PFSK-1 (cell line): Measurements from ENCODE around the gene AIP.

Experiments used
- FOXP2 ChIP-seq: optimal IDR thresholded peaks from 2 replicates; pipeline ENCODE3; 2011; ENCODE audit warnings: borderline replicate concordance, control low read depth, inconsistent platforms; ENCODE audit not compliant: insufficient read depth; ENCODE audit errors: extremely low read length, extremely low read depth
- POLR2AphosphoS5 ChIP-seq: IDR thresholded peaks from 2 replicates; pipeline ENCODE4 v1.6.1; 2012; ENCODE audit warnings: low read depth, mild to moderate bottlenecking, control low read depth, low read length, moderate library complexity
- SIN3A ChIP-seq: IDR thresholded peaks from 2 replicates; pipeline ENCODE4 v1.6.1; 2012; ENCODE audit warnings: mild to moderate bottlenecking, low read length, moderate library complexity, borderline replicate concordance; ENCODE audit not compliant: insufficient read depth
- TAF1 ChIP-seq: IDR thresholded peaks from 2 replicates; pipeline ENCODE4 v1.6.1; 2012; ENCODE audit warnings: low read length, control low read depth, borderline replicate concordance; ENCODE audit not compliant: insufficient read depth
- TF ChIP-seq, protein P1 (sequence below), 2 experiments: IDR thresholded peaks; 2 replicates each; pipeline versions ENCODE4 v1.6.1 to v1.8.0; 2011 to 2012; ENCODE audit warnings: low read depth in 2 of 2, low read length in 2 of 2, control low read depth in 1 of 2, inconsistent platforms in 1 of 2, mild to moderate bottlenecking in 1 of 2, moderate library complexity in 1 of 2; ENCODE audit not compliant: insufficient read depth in 1 of 2

Gene AIP

DNA sequence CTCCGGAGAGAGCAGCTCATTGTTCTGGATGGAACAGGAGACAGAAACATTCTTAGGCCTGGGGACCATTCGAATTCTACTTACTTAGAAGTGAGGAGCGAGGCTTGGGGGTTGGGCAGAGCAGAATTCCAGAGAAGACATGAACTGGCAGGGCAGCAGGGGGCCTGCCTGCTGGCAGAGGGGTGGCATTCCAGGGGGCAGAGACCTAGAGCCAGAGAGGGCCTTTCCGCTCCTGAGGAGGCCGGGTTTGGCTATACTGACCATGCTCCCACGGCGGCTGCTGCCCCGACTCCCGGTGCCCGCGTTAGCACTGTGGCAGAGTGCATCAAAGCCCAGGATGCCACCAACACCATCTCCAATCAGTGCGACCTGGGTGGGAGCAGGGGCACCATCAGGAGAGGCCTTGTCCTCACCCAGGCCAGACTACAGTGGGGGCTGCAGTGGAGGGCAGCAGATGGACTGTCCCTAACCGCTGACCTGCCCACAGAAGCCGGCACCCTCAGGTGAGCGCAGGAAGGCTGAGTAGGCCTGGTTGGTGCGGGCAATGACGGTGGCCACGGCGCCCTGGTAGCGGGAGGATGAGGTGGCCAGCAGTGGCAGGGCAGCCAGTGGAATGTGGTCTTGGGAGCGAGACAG lies 14.9 kb downstream of the AIP start:
- TF ChIP-seq FOXP2 (no peak), SIN3A (no peak), TAF1 (no peak), POLR2AphosphoS5 (no peak)
- TF ChIP-seq, protein P1, sequence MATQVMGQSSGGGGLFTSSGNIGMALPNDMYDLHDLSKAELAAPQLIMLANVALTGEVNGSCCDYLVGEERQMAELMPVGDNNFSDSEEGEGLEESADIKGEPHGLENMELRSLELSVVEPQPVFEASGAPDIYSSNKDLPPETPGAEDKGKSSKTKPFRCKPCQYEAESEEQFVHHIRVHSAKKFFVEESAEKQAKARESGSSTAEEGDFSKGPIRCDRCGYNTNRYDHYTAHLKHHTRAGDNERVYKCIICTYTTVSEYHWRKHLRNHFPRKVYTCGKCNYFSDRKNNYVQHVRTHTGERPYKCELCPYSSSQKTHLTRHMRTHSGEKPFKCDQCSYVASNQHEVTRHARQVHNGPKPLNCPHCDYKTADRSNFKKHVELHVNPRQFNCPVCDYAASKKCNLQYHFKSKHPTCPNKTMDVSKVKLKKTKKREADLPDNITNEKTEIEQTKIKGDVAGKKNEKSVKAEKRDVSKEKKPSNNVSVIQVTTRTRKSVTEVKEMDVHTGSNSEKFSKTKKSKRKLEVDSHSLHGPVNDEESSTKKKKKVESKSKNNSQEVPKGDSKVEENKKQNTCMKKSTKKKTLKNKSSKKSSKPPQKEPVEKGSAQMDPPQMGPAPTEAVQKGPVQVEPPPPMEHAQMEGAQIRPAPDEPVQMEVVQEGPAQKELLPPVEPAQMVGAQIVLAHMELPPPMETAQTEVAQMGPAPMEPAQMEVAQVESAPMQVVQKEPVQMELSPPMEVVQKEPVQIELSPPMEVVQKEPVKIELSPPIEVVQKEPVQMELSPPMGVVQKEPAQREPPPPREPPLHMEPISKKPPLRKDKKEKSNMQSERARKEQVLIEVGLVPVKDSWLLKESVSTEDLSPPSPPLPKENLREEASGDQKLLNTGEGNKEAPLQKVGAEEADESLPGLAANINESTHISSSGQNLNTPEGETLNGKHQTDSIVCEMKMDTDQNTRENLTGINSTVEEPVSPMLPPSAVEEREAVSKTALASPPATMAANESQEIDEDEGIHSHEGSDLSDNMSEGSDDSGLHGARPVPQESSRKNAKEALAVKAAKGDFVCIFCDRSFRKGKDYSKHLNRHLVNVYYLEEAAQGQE (IDR thresholded peaks at IDR 0.05; ENCODE audit: insufficient read depth in 1 of 2, low read depth in 2 of 2, low read length in 2 of 2), result no peak

- TF ChIP-seq TAF1, result no peak
- TF ChIP-seq FOXP2, result no peak
- TF ChIP-seq, protein P1 (IDR thresholded peaks at IDR 0.05; ENCODE audit: insufficient read depth in 1 of 2, low read depth in 2 of 2, low read length in 2 of 2), result no peak
- TF ChIP-seq SIN3A, result no peak
Observed at GRCh38 chr11:67498544-67498972, 15.7 kb downstream of the AIP start.

DNA sequence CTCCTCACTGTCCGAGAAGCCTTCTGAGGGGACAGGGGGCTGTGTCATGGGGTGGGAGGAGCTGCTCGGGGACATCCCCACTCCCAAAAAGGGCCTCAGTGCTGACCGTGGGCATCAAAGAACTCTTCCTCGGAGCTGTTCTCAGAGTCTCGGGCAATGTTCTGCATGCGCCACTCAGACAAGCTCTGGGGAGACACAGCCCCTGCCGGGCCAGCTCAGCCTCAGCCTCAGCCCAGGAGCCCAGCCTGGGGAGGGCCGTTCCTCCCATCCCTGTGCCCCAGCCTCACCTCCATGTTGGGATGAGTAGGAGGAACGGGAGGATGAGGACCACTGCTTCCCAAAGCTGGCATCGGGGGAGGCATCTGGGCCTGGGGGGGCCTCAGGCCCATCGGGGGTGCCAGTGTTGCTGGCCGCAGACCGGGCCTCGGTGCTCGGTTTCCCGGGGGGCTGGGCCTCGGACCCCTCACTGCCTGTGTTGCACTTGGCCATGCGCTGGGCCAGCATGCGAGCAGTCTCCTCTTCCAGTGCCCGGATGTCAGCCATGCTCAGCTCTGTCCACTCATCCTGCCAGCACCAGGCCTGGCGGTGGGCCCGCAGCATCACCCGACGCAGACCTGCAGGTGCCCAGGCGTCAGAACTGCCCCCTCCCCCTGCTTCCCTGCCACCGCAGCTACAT lies 17.1 kb downstream of the AIP start:
- TF ChIP-seq, protein P1 (IDR thresholded peaks at IDR 0.05; ENCODE audit: insufficient read depth in 1 of 2, low read depth in 2 of 2, low read length in 2 of 2), result no peak
- no peak for TF ChIP-seq SIN3A
- TF ChIP-seq TAF1, result no peak

DNA sequence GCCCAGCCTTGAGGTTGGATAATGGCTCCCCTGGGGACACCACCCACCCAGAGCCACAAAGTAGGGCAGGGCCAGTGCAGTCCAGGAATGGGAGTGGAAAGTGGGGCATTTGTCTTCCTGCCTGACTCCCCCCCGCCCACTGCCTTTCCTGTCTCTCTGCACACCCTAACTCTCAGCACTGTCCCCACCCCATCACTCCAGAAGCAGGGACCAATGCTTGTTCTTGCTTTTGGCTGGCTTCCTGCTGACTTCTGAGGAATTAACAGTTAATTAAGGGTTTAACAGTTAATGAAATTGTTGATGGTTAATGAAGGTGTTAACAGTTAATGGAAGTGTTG lies 17.6 kb downstream of the AIP start:
- TF ChIP-seq TAF1, result no peak
- TF ChIP-seq POLR2AphosphoS5, result no peak
- TF ChIP-seq SIN3A, result no peak
- TF ChIP-seq, protein P1 (IDR thresholded peaks at IDR 0.05; ENCODE audit: insufficient read depth in 1 of 2, low read depth in 2 of 2, low read length in 2 of 2), result no peak
- TF ChIP-seq FOXP2, result no peak
